Effector CD4-positive, alpha-beta T cell (primary cell): ENCODE measurements around the gene PPM1D.
"Not testable (repeated sequence)": the region's sequence is repeated elsewhere in the genome, so short reads cannot be mapped to it uniquely, and the experiment has no call there.

Experiments used
- DNase-seq: peaks from one replicate; pipeline ENCODE4 v3.0.0-alpha.2; 2020

PPM1D gene

GRCh38 chr17:60623415-60623814, 23.4 kb downstream of the PPM1D start:
- no peak for DNase-seq

GRCh38 chr17:60627124-60627523, 27.1 kb downstream of the PPM1D start:
- no peak for DNase-seq

- DNase-seq, result no peak
These were observed 28.4 kb downstream of the PPM1D start for GRCh38 chr17:60628252-60628889.

GRCh38 chr17:60629120-60629519, 29.1 kb downstream of the PPM1D start:
- no peak for DNase-seq

- DNase-seq, result no peak
These were observed 30.4 kb downstream of the PPM1D start for GRCh38 chr17:60630352-60630751.

GRCh38 chr17:60631119-60631518, 31.1 kb downstream of the PPM1D start:
- DNase-seq, result no peak

- no peak for DNase-seq
These were observed 37.7 kb downstream of the PPM1D start for GRCh38 chr17:60637683-60638082.

- DNase-seq, result no peak
These were observed 39.0 kb downstream of the PPM1D start for GRCh38 chr17:60639019-60639330.

GRCh38 chr17:60640503-60640902, 40.5 kb downstream of the PPM1D start:
- no peak for DNase-seq

- no peak for DNase-seq
These were observed 41.1 kb downstream of the PPM1D start for GRCh38 chr17:60641126-60641525.

- DNase-seq, result peak; percentile 41
These were observed 41.8 kb downstream of the PPM1D start for GRCh38 chr17:60641810-60642220.

GRCh38 chr17:60645918-60646523, 46.0 kb downstream of the PPM1D start:
- DNase-seq, result no peak

GRCh38 chr17:60646701-60647100, 46.7 kb downstream of the PPM1D start:
- no peak for DNase-seq

GRCh38 chr17:60647705-60648104, 47.7 kb downstream of the PPM1D start:
- DNase-seq, result no peak

GRCh38 chr17:60652454-60653247, 52.7 kb downstream of the PPM1D start:
- DNase-seq, result no peak

GRCh38 chr17:60653569-60653968, 53.6 kb downstream of the PPM1D start:
- no peak for DNase-seq

- no peak for DNase-seq
These were observed 56.5 kb downstream of the PPM1D start for GRCh38 chr17:60656499-60656898.

- no peak for DNase-seq
These were observed 59.2 kb downstream of the PPM1D start for GRCh38 chr17:60659156-60659555.

- DNase-seq, result no peak
These were observed 61.5 kb downstream of the PPM1D start for GRCh38 chr17:60661489-60661888.

- DNase-seq, result no peak
These were observed 64.0 kb downstream of the PPM1D start for GRCh38 chr17:60664022-60664421.

GRCh38 chr17:60665602-60666001, 65.6 kb downstream of the PPM1D start:
- DNase-seq, result no peak

GRCh38 chr17:60668741-60669140, 68.7 kb downstream of the PPM1D start:
- not testable (repeated sequence) for DNase-seq

GRCh38 chr17:60671482-60671881, 71.5 kb downstream of the PPM1D start:
- no peak for DNase-seq

GRCh38 chr17:60674637-60675036, 74.6 kb downstream of the PPM1D start:
- not testable (repeated sequence) for DNase-seq
